ENCODE measurements around the gene SUGP1. TPM values are rescaled to one million over a fixed set of nuclear protein-coding genes. Genes with fewer than 3 reads are reported as not detected.

SUGP1 gene
- polyA plus RNA-seq, 3 donors = 17.4 to 38.8 (median 18.1) TPM

DNA sequence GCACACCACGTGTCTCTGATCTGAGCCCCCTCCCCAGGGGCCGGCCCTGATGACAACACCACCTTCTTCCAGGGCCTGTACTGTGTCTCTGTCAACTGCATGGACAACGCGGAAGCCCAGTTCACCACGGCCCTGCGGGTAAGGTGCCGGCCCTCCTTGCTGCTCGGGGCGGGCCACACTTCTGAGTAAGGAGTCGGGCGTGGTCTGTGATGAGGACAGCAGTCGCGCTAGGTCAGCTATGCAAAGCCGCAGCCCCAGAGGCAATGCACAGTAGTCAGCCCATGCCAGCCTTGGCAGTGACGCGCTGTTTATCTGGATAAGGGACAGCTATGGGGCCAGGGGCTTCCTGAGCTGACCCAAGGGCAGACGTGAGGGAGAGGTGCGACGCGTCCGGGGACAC, 24.9 kb upstream of the SUGP1 start:
- Histone ChIP-seq H3K9me3 (replicated peaks in 1 of 2; ENCODE audit: control insufficient read depth in 1 of 2, insufficient read depth in 1 of 2, low read length in 2 of 2) (no peaks in the 10 kb centered on the region), H3K27ac (ENCODE audit: low read depth in 1 of 2, low read length in 2 of 2) (no peak overlapping the region), H3K27me3 (ENCODE audit: control insufficient read depth in 2 of 2, insufficient read depth in 2 of 2, low read length in 2 of 2) (no peaks in the 10 kb centered on the region), H3K4me3 (replicated peaks in 1 of 3; ENCODE audit: low read depth in 2 of 3, low read length in 3 of 3) (no peak overlapping the region), H4K20me1 (ENCODE audit: insufficient read depth, low read length) (peaks cover 21% of the 10 kb centered on the region), H2AFZ (ENCODE audit: insufficient read depth, low read depth, low read length, poor library complexity, severe bottlenecking) (no peak overlapping the region), H3K4me1 (ENCODE audit: control insufficient read depth in 1 of 2, insufficient read depth in 2 of 2, low read length in 2 of 2) (no peaks in the 10 kb centered on the region), H3K9ac (ENCODE audit: insufficient read depth, low read length, poor library complexity, severe bottlenecking) (no peak overlapping the region), H3K79me2 (ENCODE audit: insufficient read depth, low read length) (no peaks in the 10 kb centered on the region), H3K36me3 (replicated peaks in 1 of 2; ENCODE audit: control insufficient read depth in 1 of 2, insufficient read depth in 2 of 2, low read length in 2 of 2) (peaks cover 92 to 97% of the 10 kb centered on the region in 2 donors), H3K4me2 (replicated peaks; ENCODE audit: extremely low read depth, low read length, poor library complexity, severe bottlenecking) (no peak overlapping the region)
- Mint-ChIP-seq H3K4me1 (no peaks in the 10 kb centered on the region), H3K27ac (no peak overlapping the region), H3K9me3 (no peaks in the 10 kb centered on the region), H3K4me3 (no peak overlapping the region), H3K27me3 (ENCODE audit: low read depth in 3 of 3) (no peaks in the 10 kb centered on the region), H3K36me3 (peaks cover 77 to 95% of the 10 kb centered on the region in 2 donors)
- TF ChIP-seq, protein P1, sequence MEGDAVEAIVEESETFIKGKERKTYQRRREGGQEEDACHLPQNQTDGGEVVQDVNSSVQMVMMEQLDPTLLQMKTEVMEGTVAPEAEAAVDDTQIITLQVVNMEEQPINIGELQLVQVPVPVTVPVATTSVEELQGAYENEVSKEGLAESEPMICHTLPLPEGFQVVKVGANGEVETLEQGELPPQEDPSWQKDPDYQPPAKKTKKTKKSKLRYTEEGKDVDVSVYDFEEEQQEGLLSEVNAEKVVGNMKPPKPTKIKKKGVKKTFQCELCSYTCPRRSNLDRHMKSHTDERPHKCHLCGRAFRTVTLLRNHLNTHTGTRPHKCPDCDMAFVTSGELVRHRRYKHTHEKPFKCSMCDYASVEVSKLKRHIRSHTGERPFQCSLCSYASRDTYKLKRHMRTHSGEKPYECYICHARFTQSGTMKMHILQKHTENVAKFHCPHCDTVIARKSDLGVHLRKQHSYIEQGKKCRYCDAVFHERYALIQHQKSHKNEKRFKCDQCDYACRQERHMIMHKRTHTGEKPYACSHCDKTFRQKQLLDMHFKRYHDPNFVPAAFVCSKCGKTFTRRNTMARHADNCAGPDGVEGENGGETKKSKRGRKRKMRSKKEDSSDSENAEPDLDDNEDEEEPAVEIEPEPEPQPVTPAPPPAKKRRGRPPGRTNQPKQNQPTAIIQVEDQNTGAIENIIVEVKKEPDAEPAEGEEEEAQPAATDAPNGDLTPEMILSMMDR (IDR thresholded peaks at IDR 0.05) = no peak
- intact Hi-C loops (cut with micrococcal nuclease) = no loop called here
- WGBS (ENCODE audit: insufficient coverage) = 95% methylated on average over 21 of the region's 21 CpGs
- no peak for DNase-seq

DNA sequence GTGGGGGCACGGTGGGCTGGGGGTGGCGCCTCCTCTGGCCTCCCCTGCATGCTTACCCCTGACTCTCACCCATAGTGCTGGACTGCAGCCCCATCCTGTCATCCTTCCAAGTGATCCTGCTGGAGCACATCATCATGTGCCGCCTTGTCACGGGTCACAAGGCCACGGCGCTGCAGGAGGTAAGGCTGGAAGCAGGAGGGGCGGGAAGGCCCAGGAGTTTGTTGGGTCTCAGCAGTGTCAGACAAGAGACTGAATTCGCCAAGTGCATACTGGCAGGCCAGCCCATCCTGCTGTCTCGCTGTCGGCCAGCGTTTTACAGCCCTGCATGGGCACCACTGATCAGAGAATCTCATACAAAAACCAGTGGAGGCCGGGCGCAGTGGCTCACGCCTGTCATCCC, 23.5 kb upstream of the SUGP1 start:
- H3K79me2 ChIP-seq (ENCODE audit: insufficient read depth, low read length) = no peaks in the 10 kb centered on the region
- no peaks in the 10 kb centered on the region for H3K4me1 ChIP-seq (ENCODE audit: control insufficient read depth in 1 of 2, insufficient read depth in 2 of 2, low read length in 2 of 2)
- no peak for DNase-seq
- Mint-ChIP-seq H3K36me3 (peaks cover 71 to 95% of the 10 kb centered on the region in 2 donors), H3K9me3 (no peaks in the 10 kb centered on the region), H3K4me3 (no peak overlapping the region), H3K4me1 (no peaks in the 10 kb centered on the region), H3K27me3 (ENCODE audit: low read depth in 3 of 3) (no peaks in the 10 kb centered on the region), H3K27ac (no peak overlapping the region)
- no peak overlapping the region for H2AFZ ChIP-seq (ENCODE audit: insufficient read depth, low read depth, low read length, poor library complexity, severe bottlenecking)
- WGBS (ENCODE audit: insufficient coverage) = 90% methylated on average over 12 of the region's 14 CpGs
- H3K9ac ChIP-seq (ENCODE audit: insufficient read depth, low read length, poor library complexity, severe bottlenecking) = no peak overlapping the region
- H3K4me3 ChIP-seq (replicated peaks in 1 of 3; ENCODE audit: low read depth in 2 of 3, low read length in 3 of 3) = no peak overlapping the region
- no peak overlapping the region for H3K27ac ChIP-seq (ENCODE audit: low read depth in 1 of 2, low read length in 2 of 2)
- intact Hi-C loops (cut with micrococcal nuclease) = no loop called here
- peaks cover 21% of the 10 kb centered on the region for H4K20me1 ChIP-seq (ENCODE audit: insufficient read depth, low read length)
- H3K36me3 ChIP-seq (replicated peaks in 1 of 2; ENCODE audit: control insufficient read depth in 1 of 2, insufficient read depth in 2 of 2, low read length in 2 of 2) = peaks cover 90 to 93% of the 10 kb centered on the region in 2 donors
- TF ChIP-seq, protein P1 (IDR thresholded peaks at IDR 0.05) = no peak
- H3K9me3 ChIP-seq (replicated peaks in 1 of 2; ENCODE audit: control insufficient read depth in 1 of 2, insufficient read depth in 1 of 2, low read length in 2 of 2) = no peaks in the 10 kb centered on the region
- H3K27me3 ChIP-seq (ENCODE audit: control insufficient read depth in 2 of 2, insufficient read depth in 2 of 2, low read length in 2 of 2) = no peaks in the 10 kb centered on the region
- no peak overlapping the region for H3K4me2 ChIP-seq (replicated peaks; ENCODE audit: extremely low read depth, low read length, poor library complexity, severe bottlenecking)

Measured in CD14-positive monocyte (primary cell).